Measurements from ENCODE around the gene SLC13A5.

DNA sequence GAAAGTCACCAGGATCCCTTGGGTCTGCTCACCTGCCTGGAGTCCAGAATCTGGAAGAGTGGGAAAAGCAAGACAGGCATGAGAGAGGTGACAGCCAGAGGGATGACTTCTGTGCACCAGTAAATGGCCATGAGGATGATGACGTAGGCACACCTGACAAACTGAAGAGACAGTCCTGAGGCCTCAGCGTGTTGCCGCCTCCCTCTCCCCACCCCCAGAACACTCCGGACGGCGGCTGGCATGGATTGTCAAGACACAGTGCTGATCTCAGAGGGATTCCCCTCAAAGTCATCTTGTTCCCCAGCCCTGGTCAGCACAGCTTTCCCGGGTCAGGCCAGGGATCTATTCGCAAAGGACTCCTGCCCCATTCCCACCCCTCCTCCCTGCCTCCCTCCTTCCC lies 6.2 kb downstream of the SLC13A5 start:
- TF ChIP-seq, protein P1, sequence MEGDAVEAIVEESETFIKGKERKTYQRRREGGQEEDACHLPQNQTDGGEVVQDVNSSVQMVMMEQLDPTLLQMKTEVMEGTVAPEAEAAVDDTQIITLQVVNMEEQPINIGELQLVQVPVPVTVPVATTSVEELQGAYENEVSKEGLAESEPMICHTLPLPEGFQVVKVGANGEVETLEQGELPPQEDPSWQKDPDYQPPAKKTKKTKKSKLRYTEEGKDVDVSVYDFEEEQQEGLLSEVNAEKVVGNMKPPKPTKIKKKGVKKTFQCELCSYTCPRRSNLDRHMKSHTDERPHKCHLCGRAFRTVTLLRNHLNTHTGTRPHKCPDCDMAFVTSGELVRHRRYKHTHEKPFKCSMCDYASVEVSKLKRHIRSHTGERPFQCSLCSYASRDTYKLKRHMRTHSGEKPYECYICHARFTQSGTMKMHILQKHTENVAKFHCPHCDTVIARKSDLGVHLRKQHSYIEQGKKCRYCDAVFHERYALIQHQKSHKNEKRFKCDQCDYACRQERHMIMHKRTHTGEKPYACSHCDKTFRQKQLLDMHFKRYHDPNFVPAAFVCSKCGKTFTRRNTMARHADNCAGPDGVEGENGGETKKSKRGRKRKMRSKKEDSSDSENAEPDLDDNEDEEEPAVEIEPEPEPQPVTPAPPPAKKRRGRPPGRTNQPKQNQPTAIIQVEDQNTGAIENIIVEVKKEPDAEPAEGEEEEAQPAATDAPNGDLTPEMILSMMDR (IDR thresholded peaks at IDR 0.05), result no peak
- TF ChIP-seq POLR2AphosphoS5 (IDR thresholded peaks at IDR 0.05), result no peak
- no peak for TF ChIP-seq POLR2A (IDR thresholded peaks at IDR 0.05)
- no peak for TF ChIP-seq EP300 (IDR thresholded peaks at IDR 0.05; ENCODE audit: low read depth)

Data from transverse colon (tissue), 4 donors.